GM08714 (cell line): ENCODE data around the gene LAMA5.

Experiments used
- H3K4me3 ChIP-seq: fragments of 200-500 bp; sonication (Bioruptor generic); 2 replicates; pipeline ENCODE4 v1.5.1; 2014; ENCODE audit warnings: mild to moderate bottlenecking, low read length, inconsistent platforms
- ZNF274 ChIP-seq: IDR thresholded peaks from 2 replicates; pipeline ENCODE4 v1.6.1; 2012; ENCODE audit warnings: mild to moderate bottlenecking, low read depth, low read length

LAMA5 gene

GRCh38 chr20:62305765-62306413 is 61.2 kb downstream of the LAMA5 start:
- no peak overlapping the region for H3K4me3 ChIP-seq
- no peak for TF ChIP-seq ZNF274

- no peak overlapping the region for H3K4me3 ChIP-seq
- TF ChIP-seq ZNF274, result no peak
Observed at GRCh38 chr20:62305149-62305764, 61.9 kb downstream of the LAMA5 start.

GRCh38 chr20:62304331-62305148 is 62.6 kb downstream of the LAMA5 start:
- peak overlapping the region; percentile 92 for H3K4me3 ChIP-seq
- TF ChIP-seq ZNF274, result no peak

GRCh38 chr20:62303340-62304226 is 63.5 kb downstream of the LAMA5 start:
- H3K4me3 ChIP-seq, result peak overlapping the region; percentile 92
- no peak for TF ChIP-seq ZNF274

GRCh38 chr20:62303062-62303339 is 64.1 kb downstream of the LAMA5 start:
- peak overlapping the region; percentile 92 for H3K4me3 ChIP-seq
- TF ChIP-seq ZNF274, result no peak

- peak within 1 kb of the TSS; percentile 92 for H3K4me3 ChIP-seq
- TF ChIP-seq ZNF274, result no peak
Observed at GRCh38 chr20:62302341-62303061, 64.6 kb downstream of the LAMA5 start, which contains the start of gene ADRM1. Gene ADRM1 (plus strand): TSS chr20:62302997. CDS start chr20:62303569, 572 bp downstream.

- peak overlapping the region; percentile 78 for H3K4me3 ChIP-seq
- no peak for TF ChIP-seq ZNF274
Observed at GRCh38 chr20:62301773-62302340, 65.3 kb downstream of the LAMA5 start.

GRCh38 chr20:62301111-62301668 is 65.9 kb downstream of the LAMA5 start:
- TF ChIP-seq ZNF274, result no peak
- H3K4me3 ChIP-seq, result no peak overlapping the region

- no peak overlapping the region for H3K4me3 ChIP-seq
- no peak for TF ChIP-seq ZNF274
Observed at GRCh38 chr20:62300319-62300718, 66.8 kb downstream of the LAMA5 start.

GRCh38 chr20:62299666-62300236 is 67.4 kb downstream of the LAMA5 start:
- H3K4me3 ChIP-seq, result no peak overlapping the region
- no peak for TF ChIP-seq ZNF274

- TF ChIP-seq ZNF274, result no peak
- no peak overlapping the region for H3K4me3 ChIP-seq
Observed at GRCh38 chr20:62298577-62299249, 68.4 kb downstream of the LAMA5 start.

- no peak for TF ChIP-seq ZNF274
- no peak overlapping the region for H3K4me3 ChIP-seq
Observed at GRCh38 chr20:62297449-62298227, 69.5 kb downstream of the LAMA5 start.
